H1 (cell line): ENCODE results near the gene GPT2. TPM values are rescaled to one million over a fixed set of nuclear protein-coding genes. Genes with fewer than 3 reads are reported as not detected.

Source experiments
- CTCF ChIA-PET: fragments of 300-600 bp; sonication (Branson Sonifier 250); formaldehyde crosslinking; loops from one replicate; lab custom pipeline; 2021; ENCODE audit not compliant: partially characterized antibody; lab: Charles Lee
- POLR2A ChIA-PET: fragments of 300-600 bp; sonication (Branson Sonifier 250); formaldehyde crosslinking; loops from one replicate; lab custom pipeline; 2021; ENCODE audit warnings: inconsistent platforms; ENCODE audit not compliant: partially characterized antibody; lab: Charles Lee
- DNase-seq, 2 experiments: peaks; one replicate each; pipeline versions ENCODE4 v3.0.0 to v3.0.0-alpha.2; 2010 to 2022; ENCODE audit warnings: low spot score in 2 of 2, low read depth in 1 of 2, mixed read lengths in 1 of 2
- FAIRE-seq: peaks from 2 replicates; lab custom pipeline; 2011; peaks lifted over from hg19 to GRCh38; lab: Jason Lieb, UNC
- H2AFZ ChIP-seq: 2 replicates; pipeline ENCODE4 v1.8.1; 2012; ENCODE audit warnings: low read length, inconsistent platforms
- H2AK5ac ChIP-seq: 2 replicates; pipeline ENCODE4 v1.6.1; 2013; ENCODE audit warnings: low read depth, low read length
- H2BK120ac ChIP-seq: replicated peaks from 2 replicates; pipeline ENCODE3; 2013; ENCODE audit warnings: low read depth, low read length, inconsistent platforms
- H2BK12ac ChIP-seq: 2 replicates; pipeline ENCODE4 v1.6.1; 2013; ENCODE audit warnings: low read depth, low read length
- H2BK15ac ChIP-seq: 2 replicates; pipeline ENCODE4 v1.6.1; 2013; ENCODE audit warnings: low read length
- H2BK20ac ChIP-seq: 2 replicates; pipeline ENCODE4 v1.6.1; 2013; ENCODE audit warnings: low read length
- H2BK5ac ChIP-seq: 2 replicates; pipeline ENCODE4 v1.6.1; 2013; ENCODE audit warnings: low read depth, low read length
- H3K14ac ChIP-seq: 2 replicates; pipeline ENCODE4 v1.6.1; 2013; ENCODE audit warnings: inconsistent platforms; ENCODE audit not compliant: insufficient read length
- H3K18ac ChIP-seq: 2 replicates; pipeline ENCODE4 v1.6.1; 2013; ENCODE audit warnings: low read length; ENCODE audit errors: extremely low read depth
- H3K23ac ChIP-seq: 2 replicates; pipeline ENCODE4 v1.6.1; 2013; ENCODE audit warnings: inconsistent platforms; ENCODE audit not compliant: insufficient read length
- H3K23me2 ChIP-seq: 2 replicates; pipeline ENCODE4 v1.6.1; 2013; ENCODE audit warnings: low read depth, low read length
- H3K27ac ChIP-seq: 2 replicates; pipeline ENCODE4 v1.6.1; 2011; ENCODE audit warnings: low read depth, low read length, inconsistent platforms
- H3K27me3 ChIP-seq, 4 experiments: replicated peaks in 1 of 4; 1 replicate in 1 of 4; 2 replicates in 3 of 4; pipeline versions ENCODE4 v1.6.1 to v1.8.1; 2011 to 2013; ENCODE audit warnings: low read length in 3 of 4, mild to moderate bottlenecking in 3 of 4, inconsistent platforms in 2 of 4, mixed read lengths in 2 of 4, moderate library complexity in 1 of 4; ENCODE audit not compliant: control insufficient read depth in 3 of 4, insufficient read depth in 3 of 4; ENCODE audit errors: extremely low read depth in 1 of 4
- H3K36me3 ChIP-seq, 4 experiments: 2 replicates each; pipeline versions ENCODE4 v1.6.1 to v1.8.1; 2011 to 2013; ENCODE audit warnings: mild to moderate bottlenecking in 4 of 4, low read length in 3 of 4, moderate library complexity in 2 of 4, control low read depth in 1 of 4, inconsistent platforms in 1 of 4; ENCODE audit not compliant: insufficient read depth in 4 of 4, control insufficient read depth in 2 of 4
- H3K4ac ChIP-seq: replicated peaks from 2 replicates; pipeline ENCODE3; 2013; ENCODE audit warnings: low read length, low read depth, mixed read lengths, inconsistent platforms; ENCODE audit not compliant: insufficient read length
- H3K4me1 ChIP-seq, 4 experiments: replicated peaks in 1 of 4; 1 replicate in 1 of 4; 2 replicates in 3 of 4; pipeline versions ENCODE4 v1.6.1 to v1.8.1; 2011 to 2013; ENCODE audit warnings: low read length in 3 of 4, inconsistent platforms in 2 of 4, mixed read lengths in 1 of 4; ENCODE audit not compliant: insufficient read depth in 4 of 4, control insufficient read depth in 3 of 4
- H3K4me2 ChIP-seq, 2 experiments: 2 replicates each; pipeline versions ENCODE4 v1.6.1 to v1.8.1; 2011 to 2013; ENCODE audit warnings: low read depth in 2 of 2, low read length in 2 of 2, control low read depth in 1 of 2, inconsistent platforms in 1 of 2, mild to moderate bottlenecking in 1 of 2; ENCODE audit not compliant: insufficient read depth in 1 of 2
- H3K4me3 ChIP-seq, 4 experiments: fragments of 200-600, 300-600 bp in 1 of 4; sonication (generic), shearing (Covaris generic), sonication (Bioruptor Twin) in 1 of 4; 2 replicates each; pipeline versions ENCODE4 v1.5.1 to v1.8.1; 2011 to 2016; ENCODE audit warnings: low read length in 4 of 4, low read depth in 3 of 4, control low read depth in 2 of 4, inconsistent platforms in 2 of 4, mild to moderate bottlenecking in 2 of 4, mixed read lengths in 1 of 4, moderate library complexity in 1 of 4; ENCODE audit not compliant: insufficient read depth in 2 of 4; ENCODE audit errors: extremely low read depth in 1 of 4
- H3K56ac ChIP-seq: replicated peaks from 2 replicates; pipeline ENCODE3; 2013; ENCODE audit warnings: low read depth, mild to moderate bottlenecking, mixed read lengths, low read length, inconsistent platforms; ENCODE audit not compliant: insufficient read length
- H3K79me1 ChIP-seq: 2 replicates; pipeline ENCODE4 v1.6.1; 2013; ENCODE audit warnings: low read depth, low read length, control low read depth
- H3K79me2 ChIP-seq, 2 experiments: 2 replicates each; pipeline versions ENCODE4 v1.6.1 to v1.8.1; 2012 to 2013; ENCODE audit warnings: low read length in 2 of 2, mild to moderate bottlenecking in 2 of 2, inconsistent platforms in 1 of 2; ENCODE audit not compliant: insufficient read depth in 2 of 2, control insufficient read depth in 1 of 2
- H3K9ac ChIP-seq, 4 experiments: replicated peaks in 1 of 4; 1 replicate in 1 of 4; 2 replicates in 3 of 4; pipeline versions ENCODE4 v1.6.1 to v1.8.1; 2011 to 2013; ENCODE audit warnings: low read depth in 3 of 4, low read length in 3 of 4, control low read depth in 2 of 4, mild to moderate bottlenecking in 2 of 4, moderate library complexity in 2 of 4, inconsistent platforms in 1 of 4; ENCODE audit errors: extremely low read depth in 1 of 4
- H3K9me3 ChIP-seq, 2 experiments: 2 replicates each; pipeline versions ENCODE4 v1.6.1 to v1.8.1; 2012 to 2013; ENCODE audit warnings: mild to moderate bottlenecking in 2 of 2, moderate library complexity in 2 of 2, control low read depth in 1 of 2, inconsistent platforms in 1 of 2, low read depth in 1 of 2, low read length in 1 of 2, mixed read lengths in 1 of 2; ENCODE audit not compliant: insufficient read depth in 2 of 2
- H4K20me1 ChIP-seq, 2 experiments: replicated peaks in 1 of 2; 2 replicates each; pipeline versions ENCODE3 to v1.8.1; 2011 to 2013; ENCODE audit warnings: inconsistent platforms in 2 of 2, low read length in 2 of 2, mild to moderate bottlenecking in 1 of 2; ENCODE audit not compliant: insufficient read depth in 2 of 2, control insufficient read depth in 1 of 2
- H4K5ac ChIP-seq: 2 replicates; pipeline ENCODE4 v1.6.1; 2013; ENCODE audit warnings: low read length, low read depth, mixed read lengths, inconsistent platforms; ENCODE audit not compliant: insufficient read length
- H4K8ac ChIP-seq: 2 replicates; pipeline ENCODE4 v1.8.0; 2013; ENCODE audit warnings: mild to moderate bottlenecking, moderate library complexity, low read length, inconsistent platforms; ENCODE audit not compliant: insufficient read depth; ENCODE audit errors: extremely low read depth
- H4K91ac ChIP-seq: replicated peaks from 2 replicates; pipeline ENCODE3; 2013; ENCODE audit warnings: low read length, mixed read lengths, inconsistent platforms; ENCODE audit not compliant: insufficient read length
- BACH1 ChIP-seq: IDR thresholded peaks from 2 replicates; pipeline ENCODE4 v1.6.1; 2012; ENCODE audit warnings: low read length, improper control_type of control experiment
- CBX5 ChIP-seq: fragments of 300-800, 300-1000 bp; sonication (generic); IDR thresholded peaks from 2 replicates; pipeline ENCODE4 v1.7.1; 2016; ENCODE audit warnings: antibody characterized with exemption, low read length, low read depth
- CTBP2 ChIP-seq: IDR thresholded peaks from 2 replicates; pipeline ENCODE4 v1.7.0; 2011; ENCODE audit warnings: borderline replicate concordance, mild to moderate bottlenecking, moderate library complexity, mixed read lengths, low read length; ENCODE audit not compliant: insufficient read depth, insufficient read length
- EGR1 ChIP-seq: IDR thresholded peaks from 2 replicates; pipeline ENCODE4 v1.6.1; 2011; ENCODE audit warnings: low read depth, low read length, borderline replicate concordance
- EP300 ChIP-seq, 2 experiments: IDR thresholded peaks; 1 replicate in 1 of 2; 2 replicates in 1 of 2; pipeline ENCODE4 v1.6.1; 2011 to 2012; ENCODE audit warnings: low read depth in 2 of 2, low read length in 2 of 2, mild to moderate bottlenecking in 2 of 2, borderline replicate concordance in 1 of 2, inconsistent platforms in 1 of 2, moderate library complexity in 1 of 2
- NRF1 ChIP-seq: IDR thresholded peaks from 2 replicates; pipeline ENCODE4 v1.6.1; 2011; ENCODE audit warnings: mild to moderate bottlenecking, low read depth, low read length, improper control_type of control experiment
- RAD21 ChIP-seq, 2 experiments: IDR thresholded peaks in 1 of 2; conservative IDR thresholded peaks in 1 of 2; 2 replicates each; pipeline ENCODE4 v1.6.1; 2011; ENCODE audit warnings: low read depth in 2 of 2, low read length in 2 of 2, improper control_type of control experiment in 1 of 2, inconsistent platforms in 1 of 2, mild to moderate bottlenecking in 1 of 2, moderate library complexity in 1 of 2
- RFX5 ChIP-seq: IDR thresholded peaks from 2 replicates; pipeline ENCODE4 v1.6.1; 2011; ENCODE audit warnings: low read depth, low read length, improper control_type of control experiment, borderline replicate concordance
- TCF12 ChIP-seq: IDR thresholded peaks from 2 replicates; pipeline ENCODE4 v1.6.1; 2011; ENCODE audit warnings: low read depth, mild to moderate bottlenecking, low read length
- USF2 ChIP-seq: IDR thresholded peaks from 2 replicates; pipeline ENCODE4 v1.6.1; 2011; ENCODE audit warnings: low read length, improper control_type of control experiment
- whole genome bisulfite sequencing, 2 experiments: shearing (Covaris generic) in 1 of 2; methylation state at CpG; one replicate each; pipeline versions ENCODE4 v1.1.6 to v1.1.7; 2013 to 2015; ENCODE audit warnings: low lambda C conversion rate in 2 of 2, mixed read lengths in 2 of 2, inconsistent platforms in 1 of 2, low coverage in 1 of 2, missing lambda C conversion rate in 1 of 2; ENCODE audit not compliant: insufficient replicate concordance in 2 of 2, insufficient coverage in 1 of 2, insufficient read length in 1 of 2; ENCODE audit errors: extremely low coverage in 1 of 2, missing lambda C conversion rate in 1 of 2; 5-methylcytosine and 5-hydroxymethylcytosine counted together
- polyA plus RNA-seq, 7 experiments: library from polyadenylated mRNA; depleted of rRNA in 3 of 7; stranded (reverse) in 5 of 7; unstranded in 2 of 7; fragments of >200 nt in 5 of 7; fragments of 200-250 nt in 2 of 7; gene quantifications; 1 replicate in 5 of 7; 2 replicates in 1 of 7; 4 replicates in 1 of 7; pipeline versions ENCODE4 v1.2.1 to v1.2.3, GENCODE V29; 2011 to 2013; ENCODE audit warnings: missing spikeins in 2 of 7, mixed read lengths in 2 of 7
- total RNA-seq: library from RNA; stranded (reverse); fragmentation: NEBNext Ultra II Directional; extraction: Animal tissue kit (Norgen Biotek cat#: 25700); gene quantifications from 2 replicates; pipeline ENCODE4 v1.2.1, GENCODE V29; 2021

The GPT2 gene
- total and polyA plus RNA-seq, 2 of the 8 experiments (the other 6 are each of a cell fraction or from before 2014, with no cell fraction given), result 71.6 to 94.1 TPM

GRCh38 chr16:46973996-46974324, 89.8 kb downstream of the GPT2 start:
- H3K9ac ChIP-seq, result peak overlapping the region; percentile 86 to 92 (median 90)
- peak overlapping the region; percentile 94; the same call in 1 of the 2 replicates for H2BK5ac ChIP-seq
- H2BK120ac ChIP-seq, result no peak overlapping the region
- no peaks in the 10 kb centered on the region for H3K27me3 ChIP-seq
- no peak overlapping the region for H3K4ac ChIP-seq
- H3K23ac ChIP-seq, result no peak overlapping the region
- ChIA-PET CTCF (interaction anchor here (1.0 to 1.5 kb wide), 3 partner anchors 9 to 51 kb away, joined by 3 to 5 read pairs (median 4); no protein-coding TSS in a partner anchor), POLR2A (interaction anchor here (0.7 to 3.0 kb wide), 11 partner anchors 10 to 108 kb away, joined by 3 to 25 read pairs (median 7); no protein-coding TSS in a partner anchor)
- peaks cover 0 to 1% of the 10 kb centered on the region in 2 experiments for H4K20me1 ChIP-seq
- peak overlapping the region; percentile 89 for H3K56ac ChIP-seq
- peaks cover 7% of the 10 kb centered on the region; the same call in 1 of the 2 replicates for H3K79me1 ChIP-seq
- H3K4me1 ChIP-seq, result peaks cover 2 to 12% (median 5%) of the 10 kb centered on the region in 4 experiments; a peak in 4 of 7 replicates
- no peak for TF ChIP-seq CBX5
- no peak for TF ChIP-seq BACH1
- no peak for TF ChIP-seq RAD21 (IDR thresholded peaks at IDR 0.05 in 1 of 2, conservative IDR thresholded peaks at IDR 0.05 in 1 of 2; ENCODE audit: low read depth in 2 of 2, low read length in 2 of 2)
- TF ChIP-seq EP300 (IDR thresholded peaks at IDR 0.05; ENCODE audit: borderline replicate concordance in 1 of 2, low read depth in 2 of 2, low read length in 2 of 2), result no peak
- TF ChIP-seq RFX5, result no peak
- no peak for TF ChIP-seq CTBP2
- TF ChIP-seq NRF1, result no peak
- no peak for TF ChIP-seq EGR1
- no peak for TF ChIP-seq TCF12
- TF ChIP-seq USF2, result no peak
- H4K8ac ChIP-seq, result peak overlapping the region; percentile 97; the same call in 1 of the 2 replicates
- H3K9me3 ChIP-seq, result no peaks in the 10 kb centered on the region
- H2BK15ac ChIP-seq, result no peak overlapping the region
- peak overlapping the region; percentile 84 to 97 (median 88) for H3K4me3 ChIP-seq
- peak overlapping the region; percentile 78; the same call in 1 of the 2 replicates for H2BK12ac ChIP-seq
- WGBS, 2 experiments, result 22% methylated on average over 14 of the region's 14 CpGs; no CpG with 5 or more reads in 1 of the 2 experiments
- no peak overlapping the region for H2AFZ ChIP-seq
- peaks cover 5% of the 10 kb centered on the region for H3K23me2 ChIP-seq
- H3K27ac ChIP-seq, result peak overlapping the region; percentile 93
- peaks cover 6 to 41% of the 10 kb centered on the region in 2 experiments; a peak in 3 of 4 replicates for H3K79me2 ChIP-seq
- H4K5ac ChIP-seq, result peak overlapping the region; percentile 92
- no peak overlapping the region for H2BK20ac ChIP-seq
- H4K91ac ChIP-seq, result no peak overlapping the region
- H3K14ac ChIP-seq, result no peak overlapping the region
- no peak overlapping the region for H2AK5ac ChIP-seq
- peak overlapping the region; percentile 83 to 100 for H3K4me2 ChIP-seq
- H3K18ac ChIP-seq, result 0 out of 2 replicates have a peak overlapping the region, but pooled peaks have one; percentile 93
- H3K36me3 ChIP-seq, result peaks cover 3 to 33% (median 7%) of the 10 kb centered on the region in 4 experiments; a peak in 5 of 8 replicates
- no peak for FAIRE-seq
- no peak for DNase-seq
